CD1c-positive myeloid dendritic cell (primary cell): ENCODE data around the gene ERICH2.
"Not testable (repeated sequence)": the region's sequence is repeated elsewhere in the genome, so short reads cannot be mapped to it uniquely, and the experiment has no call there.

ENCODE experiments used
- DNase-seq: peaks from one replicate; pipeline ENCODE4 v3.0.0-alpha.2; 2016; ENCODE audit errors: extremely low spot score

ERICH2 gene

GRCh38 chr2:170770008-170770605, at the start of gene ERICH2:
ERICH2 (plus strand) TSS chr2:170770378; CDS start chr2:170770682, 304 bp downstream.
- DNase-seq, result peak; percentile 31

- no peak for DNase-seq
Measured at GRCh38 chr2:170721678-170722077, 48.5 kb upstream of the ERICH2 start.

- no peak for DNase-seq
Measured at GRCh38 chr2:170722301-170722700, 47.9 kb upstream of the ERICH2 start.

GRCh38 chr2:170723446-170723958, 46.7 kb upstream of the ERICH2 start:
- no peak for DNase-seq

GRCh38 chr2:170733798-170734600, 36.2 kb upstream of the ERICH2 start:
- DNase-seq, result no peak

- DNase-seq, result not testable (repeated sequence)
Measured at GRCh38 chr2:170734601-170735000, 35.6 kb upstream of the ERICH2 start.

- DNase-seq, result peak; percentile 52
Measured at GRCh38 chr2:170736628-170737027, 33.5 kb upstream of the ERICH2 start.

- DNase-seq, result no peak
Measured at GRCh38 chr2:170737406-170737805, 32.8 kb upstream of the ERICH2 start.

- no peak for DNase-seq
Measured at GRCh38 chr2:170737821-170738220, 32.4 kb upstream of the ERICH2 start.

GRCh38 chr2:170739048-170739447, 31.1 kb upstream of the ERICH2 start:
- DNase-seq, result no peak

GRCh38 chr2:170739507-170740046, 30.6 kb upstream of the ERICH2 start:
- DNase-seq, result no peak

- no peak for DNase-seq
Measured at GRCh38 chr2:170740660-170741059, 29.5 kb upstream of the ERICH2 start.

GRCh38 chr2:170742000-170742399, 28.2 kb upstream of the ERICH2 start:
- no peak for DNase-seq

GRCh38 chr2:170742896-170743529, 27.2 kb upstream of the ERICH2 start:
- no peak for DNase-seq

GRCh38 chr2:170743530-170744239, 26.5 kb upstream of the ERICH2 start:
- no peak for DNase-seq

GRCh38 chr2:170744248-170745002, 25.8 kb upstream of the ERICH2 start:
- peak; percentile 43 for DNase-seq

- DNase-seq, result no peak
Measured at GRCh38 chr2:170745305-170745704, 24.9 kb upstream of the ERICH2 start.

GRCh38 chr2:170747921-170748320, 22.3 kb upstream of the ERICH2 start:
- no peak for DNase-seq

- not testable (repeated sequence) for DNase-seq
Measured at GRCh38 chr2:170751555-170751954, 18.6 kb upstream of the ERICH2 start.

GRCh38 chr2:170761572-170761971, 8.6 kb upstream of the ERICH2 start:
- no peak for DNase-seq

GRCh38 chr2:170762760-170763159, 7.4 kb upstream of the ERICH2 start:
- no peak for DNase-seq
